Esophagus squamous epithelium (tissue), 4 donors: ENCODE measurements around the gene DBNL.

ENCODE experiments used
- POLR2A ChIP-seq, 4 donors: fragments of 450-650 bp; IDR thresholded peaks; one replicate each; pipeline ENCODE4 v1.6.1; 2017; ENCODE audit warnings: antibody characterized with exemption in 4 of 4, mild to moderate bottlenecking in 4 of 4, moderate library complexity in 3 of 4
- TF ChIP-seq, protein P1 (sequence below), 6 experiments: fragments of 450-650 bp in 4 of 6; fragments of 200-600 bp in 2 of 6; sonication (generic) in 2 of 6; IDR thresholded peaks; one replicate each; pipeline ENCODE4 v1.5.1; 2016 to 2019; ENCODE audit warnings: antibody characterized with exemption in 6 of 6, mild to moderate bottlenecking in 4 of 6, moderate library complexity in 4 of 6

GRCh38 chr7:44081266-44081748 lies 36.8 kb downstream of the DBNL start:
- TF ChIP-seq, protein P1, sequence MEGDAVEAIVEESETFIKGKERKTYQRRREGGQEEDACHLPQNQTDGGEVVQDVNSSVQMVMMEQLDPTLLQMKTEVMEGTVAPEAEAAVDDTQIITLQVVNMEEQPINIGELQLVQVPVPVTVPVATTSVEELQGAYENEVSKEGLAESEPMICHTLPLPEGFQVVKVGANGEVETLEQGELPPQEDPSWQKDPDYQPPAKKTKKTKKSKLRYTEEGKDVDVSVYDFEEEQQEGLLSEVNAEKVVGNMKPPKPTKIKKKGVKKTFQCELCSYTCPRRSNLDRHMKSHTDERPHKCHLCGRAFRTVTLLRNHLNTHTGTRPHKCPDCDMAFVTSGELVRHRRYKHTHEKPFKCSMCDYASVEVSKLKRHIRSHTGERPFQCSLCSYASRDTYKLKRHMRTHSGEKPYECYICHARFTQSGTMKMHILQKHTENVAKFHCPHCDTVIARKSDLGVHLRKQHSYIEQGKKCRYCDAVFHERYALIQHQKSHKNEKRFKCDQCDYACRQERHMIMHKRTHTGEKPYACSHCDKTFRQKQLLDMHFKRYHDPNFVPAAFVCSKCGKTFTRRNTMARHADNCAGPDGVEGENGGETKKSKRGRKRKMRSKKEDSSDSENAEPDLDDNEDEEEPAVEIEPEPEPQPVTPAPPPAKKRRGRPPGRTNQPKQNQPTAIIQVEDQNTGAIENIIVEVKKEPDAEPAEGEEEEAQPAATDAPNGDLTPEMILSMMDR (IDR thresholded peaks at IDR 0.05): no peak
- no peak for TF ChIP-seq POLR2A (IDR thresholded peaks at IDR 0.05)
